Fibroblast of lung (primary cell): Measurements from ENCODE around the gene CD47.

ENCODE experiments used
- CTCF ChIP-seq, 2 donors: IDR thresholded peaks in 1 of 2; conservative IDR thresholded peaks in 1 of 2; 1 replicate in 1 of 2; 2 replicates in 1 of 2; pipeline ENCODE4 v1.5.1; 2011 to 2012; ENCODE audit warnings: low read length in 2 of 2, control low read depth in 1 of 2, inconsistent platforms in 1 of 2, low read depth in 1 of 2, mild to moderate bottlenecking in 1 of 2
- EZH2 ChIP-seq: IDR thresholded peaks from 2 replicates; pipeline ENCODE4 v1.5.1; 2012; ENCODE audit warnings: low read length, control low read depth, mild to moderate bottlenecking; ENCODE audit errors: missing control alignments

- TF ChIP-seq CTCF (conservative IDR thresholded peaks at IDR 0.05 in 1 of 2, IDR thresholded peaks at IDR 0.05 in 1 of 2; ENCODE audit: low read depth in 1 of 2, low read length in 2 of 2) = no peak
- TF ChIP-seq EZH2 = no peak
These were observed 32.5 kb upstream of the CD47 start for GRCh38 chr3:108123326-108123725.
